IPS-18c (cell line): ENCODE measurements around the gene SLC38A2.
"Not testable (repeated sequence)": the region's sequence is repeated elsewhere in the genome, so short reads cannot be mapped to it uniquely, and the experiment has no call there.

ENCODE experiments used
- H3K4me3 ChIP-seq: 2 replicates; pipeline ENCODE4 v1.7.0; 2013; ENCODE audit warnings: low read depth, mild to moderate bottlenecking, low read length, moderate library complexity; ENCODE audit not compliant: insufficient read depth
- H3K9me3 ChIP-seq: one replicate; pipeline ENCODE4 v1.6.1; 2013; ENCODE audit warnings: mild to moderate bottlenecking, low read length, moderate library complexity; ENCODE audit not compliant: control insufficient read depth, insufficient read depth

SLC38A2 gene

GRCh38 chr12:46401662-46402061, 29.1 kb upstream of the SLC38A2 start:
- Histone ChIP-seq H3K9me3 (no peaks in the 10 kb centered on the region), H3K4me3 (no peak overlapping the region)

GRCh38 chr12:46400406-46400805, 27.8 kb upstream of the SLC38A2 start:
- no peaks in the 10 kb centered on the region for H3K9me3 ChIP-seq
- no peak overlapping the region for H3K4me3 ChIP-seq

DNA sequence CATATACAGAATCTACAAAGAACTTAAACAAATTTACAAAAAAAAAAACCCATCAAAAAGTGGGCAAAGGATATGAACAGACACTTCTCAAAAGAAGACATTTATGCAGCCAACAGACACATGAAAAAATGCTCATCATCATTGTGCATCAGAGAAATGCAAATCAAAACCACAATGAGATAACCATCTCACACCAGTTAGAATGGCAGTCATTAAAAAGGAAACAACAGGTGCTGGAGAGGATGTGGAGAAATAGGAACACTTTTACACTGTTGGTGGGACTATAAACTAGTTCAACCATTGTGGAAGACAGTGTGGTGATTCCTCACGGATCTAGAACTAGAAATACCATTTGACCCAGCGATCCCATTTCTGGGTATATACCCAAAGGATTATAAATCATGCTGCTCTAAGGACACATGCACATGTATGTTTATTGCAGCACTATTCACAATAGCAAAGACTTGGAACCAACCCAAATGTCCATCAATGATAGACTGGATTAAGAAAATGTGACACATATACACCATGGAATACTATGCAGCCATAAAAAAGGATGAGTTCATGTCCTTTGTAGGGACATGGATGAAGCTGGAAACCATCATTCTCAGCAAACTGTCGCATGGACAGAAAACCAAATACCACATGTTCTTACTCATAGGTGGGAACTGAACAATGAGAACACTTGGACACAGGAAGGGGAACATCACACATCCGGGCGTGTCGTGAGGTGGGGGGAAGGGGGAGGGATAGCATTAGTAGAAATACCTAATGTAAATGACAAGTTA, 27.1 kb upstream of the SLC38A2 start:
- H3K9me3 ChIP-seq, H3K4me3 ChIP-seq: not testable (repeated sequence)

DNA sequence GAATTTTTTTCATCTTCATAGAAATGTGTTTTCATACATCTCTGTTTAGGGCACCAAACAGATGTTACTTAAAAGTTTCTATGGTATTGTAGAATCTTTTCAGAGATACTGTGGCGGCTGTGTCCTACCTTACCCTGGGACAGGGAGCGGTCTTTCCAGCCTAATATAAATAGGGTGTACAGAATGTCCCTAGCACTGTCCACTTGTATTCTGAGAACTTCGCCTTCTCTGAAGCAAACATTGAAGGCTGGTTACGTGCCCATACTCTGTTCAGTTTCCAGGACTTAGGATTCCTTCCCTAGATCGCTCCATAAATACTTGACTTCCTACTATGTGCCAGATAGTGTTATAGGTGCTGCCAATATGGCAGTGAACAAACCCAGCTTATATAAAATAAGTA, 24.3 kb upstream of the SLC38A2 start:
- no peak overlapping the region for H3K4me3 ChIP-seq
- H3K9me3 ChIP-seq: no peaks in the 10 kb centered on the region

DNA sequence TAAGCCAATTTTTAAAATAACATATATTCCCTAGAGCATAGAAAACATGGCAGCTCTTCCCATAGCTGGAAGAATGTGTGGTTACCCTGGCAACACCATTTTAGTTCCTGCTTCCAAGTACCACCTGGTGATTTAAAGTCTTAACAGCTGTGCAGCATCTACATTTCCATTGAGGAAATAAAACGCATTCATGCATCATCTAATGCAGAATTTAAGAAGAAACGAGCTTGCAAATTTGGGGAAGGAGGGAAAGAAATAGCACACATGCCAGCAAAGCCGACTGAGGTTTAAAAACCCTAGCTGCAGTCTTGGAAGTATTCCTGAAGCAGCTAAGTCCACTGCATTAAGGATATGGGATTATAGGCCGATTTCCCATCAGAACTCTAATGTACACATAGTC, 22.8 kb upstream of the SLC38A2 start:
- Histone ChIP-seq H3K9me3 (no peaks in the 10 kb centered on the region), H3K4me3 (no peak overlapping the region)

DNA sequence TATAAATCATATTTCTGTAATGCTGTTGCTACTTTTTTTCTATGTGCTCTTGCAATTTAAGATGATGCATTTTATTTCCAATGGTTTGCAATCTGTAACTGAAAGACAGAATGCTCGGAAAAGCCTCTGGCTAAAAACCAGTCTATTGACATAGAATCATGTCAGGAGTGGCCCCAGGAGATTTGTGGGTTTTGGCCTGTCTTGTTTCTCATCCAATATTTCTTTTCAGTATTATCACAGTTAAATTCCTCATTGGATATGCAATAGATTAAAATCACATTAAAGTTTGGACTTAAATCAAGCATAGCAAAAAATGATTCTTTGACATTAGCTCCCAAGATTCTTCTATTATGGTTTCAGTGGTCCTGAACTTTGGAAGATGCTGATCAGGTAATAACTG, 19.1 kb upstream of the SLC38A2 start:
- Histone ChIP-seq H3K9me3 (no peaks in the 10 kb centered on the region), H3K4me3 (no peak overlapping the region)

DNA sequence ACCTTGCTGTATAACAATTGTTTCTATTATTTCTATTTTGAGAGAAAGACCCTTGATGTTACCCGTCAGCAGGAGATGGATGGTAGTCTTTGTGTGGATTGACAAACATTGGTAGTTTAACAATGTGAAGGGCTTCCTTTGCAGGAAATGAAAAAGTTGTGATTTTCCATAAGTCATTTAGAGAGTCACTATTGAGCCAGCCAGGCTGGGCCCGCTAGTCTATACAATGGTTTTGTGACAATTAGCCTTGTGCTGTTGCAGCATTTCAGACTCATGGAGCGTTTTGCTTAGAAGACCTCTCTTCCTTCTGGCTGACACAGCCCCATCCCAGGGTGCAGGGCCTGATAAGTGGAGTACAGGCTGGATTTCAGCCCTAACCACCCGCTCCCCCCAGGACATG, 18.3 kb upstream of the SLC38A2 start:
- Histone ChIP-seq H3K9me3 (no peaks in the 10 kb centered on the region), H3K4me3 (no peak overlapping the region)

DNA sequence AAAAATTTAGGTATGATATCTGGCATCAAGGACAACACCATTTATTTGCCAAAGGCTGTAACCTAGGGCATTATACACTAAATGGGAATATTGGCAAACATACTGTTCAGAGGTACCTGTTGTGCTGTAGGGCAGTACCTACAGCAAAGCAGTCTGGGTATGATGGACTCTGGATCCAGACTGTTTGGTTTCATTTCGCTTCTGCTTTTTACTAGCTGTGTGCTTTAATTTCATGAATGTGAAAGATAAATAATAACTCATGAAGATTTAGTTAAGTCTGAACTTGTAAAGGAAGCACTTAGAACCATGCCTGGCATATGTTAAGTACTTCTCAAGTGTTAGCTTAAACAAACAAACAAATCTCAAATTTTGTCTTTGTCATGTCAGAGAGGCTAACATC, 17.7 kb upstream of the SLC38A2 start:
- H3K9me3 ChIP-seq: no peaks in the 10 kb centered on the region
- no peak overlapping the region for H3K4me3 ChIP-seq

DNA sequence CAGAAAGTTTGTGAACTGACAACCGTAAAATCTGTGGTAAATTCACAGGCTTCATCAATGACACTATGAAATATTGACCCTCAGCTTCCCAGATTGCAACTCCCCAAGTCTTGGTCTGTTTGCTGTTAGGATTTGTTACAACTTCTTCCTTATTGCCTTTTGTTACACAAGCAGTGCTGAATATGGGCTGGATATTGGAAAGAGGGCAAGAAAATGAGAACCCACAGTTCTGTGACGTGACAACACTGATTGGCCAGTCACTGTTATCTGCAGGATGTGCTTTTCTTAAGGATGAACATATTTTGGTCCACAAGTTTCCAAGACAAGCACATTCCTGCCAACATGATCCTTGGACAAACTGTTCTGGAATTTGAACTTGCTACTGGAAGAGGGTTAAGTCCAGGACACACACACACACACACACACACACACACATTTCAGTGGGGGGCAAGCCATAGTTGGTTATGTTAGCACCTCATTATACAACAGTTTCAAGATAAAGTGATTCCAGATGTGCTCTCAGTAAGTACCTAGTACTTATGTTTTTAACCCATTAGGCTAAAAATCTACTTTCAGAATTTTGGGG, 16.6 kb upstream of the SLC38A2 start:
- no peak overlapping the region for H3K4me3 ChIP-seq

DNA sequence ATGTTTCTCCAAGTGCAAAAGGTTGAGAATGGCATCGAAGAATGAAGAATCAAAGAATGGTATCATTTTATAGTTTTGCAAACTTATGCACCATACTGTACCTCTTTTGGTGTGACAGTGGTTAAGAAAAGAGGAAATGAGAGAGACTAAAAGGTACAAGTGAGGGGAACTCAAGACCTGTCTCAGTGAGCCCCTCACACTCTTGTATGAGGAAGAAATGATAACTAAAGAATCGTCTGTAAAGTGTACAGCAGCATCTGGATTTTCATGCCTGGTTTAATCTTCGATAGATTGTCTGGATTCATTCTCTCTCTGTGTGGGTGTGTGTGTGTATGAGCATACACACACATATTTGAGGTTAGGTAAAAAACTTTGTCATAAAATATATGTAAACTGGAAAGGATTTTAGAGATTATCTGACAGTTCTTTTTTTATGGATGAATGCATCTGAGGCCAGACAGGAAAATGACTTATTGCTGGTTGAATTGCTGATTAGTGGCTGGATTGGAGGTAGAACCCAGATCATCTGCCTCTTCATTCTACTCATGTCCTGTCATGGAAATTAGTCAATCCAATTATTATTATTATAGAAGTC, 16.0 kb upstream of the SLC38A2 start:
- Histone ChIP-seq H3K4me3 (no peak overlapping the region), H3K9me3 (no peaks in the 10 kb centered on the region)

More for the DNA sequence above, 16.6 kb upstream of the SLC38A2 start:
- H3K9me3 ChIP-seq: no peaks in the 10 kb centered on the region

- H3K4me3 ChIP-seq: no peak overlapping the region
- no peaks in the 10 kb centered on the region for H3K9me3 ChIP-seq
Measured at GRCh38 chr12:46387670-46388069, 15.1 kb upstream of the SLC38A2 start.

DNA sequence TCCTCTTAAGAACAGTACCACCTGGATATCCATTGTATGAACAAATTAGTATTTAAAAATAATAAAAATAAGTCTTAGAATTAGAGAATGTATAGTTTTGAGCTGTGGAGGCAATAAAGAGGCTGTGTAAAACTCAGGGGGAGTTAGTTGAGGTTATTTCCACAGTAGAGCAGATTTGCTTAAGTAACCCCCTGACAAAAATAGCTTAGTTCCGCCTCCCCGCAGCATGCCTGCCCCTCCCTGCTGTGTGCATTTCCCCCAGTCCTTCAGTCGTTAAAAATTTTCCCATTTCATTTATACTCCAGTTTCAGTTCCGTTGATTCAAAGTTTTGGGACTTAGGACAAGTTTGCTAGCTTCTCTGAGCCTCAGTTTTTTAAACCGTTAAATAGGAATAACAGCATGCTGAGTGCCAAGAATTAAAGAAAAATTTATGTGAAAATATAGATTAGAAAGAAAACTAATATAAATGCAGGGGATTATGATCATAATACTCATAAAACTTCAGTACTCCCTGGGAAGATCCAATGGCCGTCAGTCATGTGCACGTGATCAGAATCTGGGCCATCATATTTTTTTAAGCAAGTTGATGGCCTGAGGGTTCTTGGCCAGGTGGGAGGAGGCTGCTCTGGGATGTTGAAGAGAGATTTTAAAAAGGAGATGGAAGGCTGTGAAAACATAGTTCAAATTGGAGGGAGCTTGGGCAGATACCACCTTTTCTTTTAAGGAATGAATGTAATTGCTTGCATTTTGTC, 14.5 kb upstream of the SLC38A2 start:
- Histone ChIP-seq H3K9me3 (no peaks in the 10 kb centered on the region), H3K4me3 (no peak overlapping the region; the same call in 1 of the 2 replicates)

DNA sequence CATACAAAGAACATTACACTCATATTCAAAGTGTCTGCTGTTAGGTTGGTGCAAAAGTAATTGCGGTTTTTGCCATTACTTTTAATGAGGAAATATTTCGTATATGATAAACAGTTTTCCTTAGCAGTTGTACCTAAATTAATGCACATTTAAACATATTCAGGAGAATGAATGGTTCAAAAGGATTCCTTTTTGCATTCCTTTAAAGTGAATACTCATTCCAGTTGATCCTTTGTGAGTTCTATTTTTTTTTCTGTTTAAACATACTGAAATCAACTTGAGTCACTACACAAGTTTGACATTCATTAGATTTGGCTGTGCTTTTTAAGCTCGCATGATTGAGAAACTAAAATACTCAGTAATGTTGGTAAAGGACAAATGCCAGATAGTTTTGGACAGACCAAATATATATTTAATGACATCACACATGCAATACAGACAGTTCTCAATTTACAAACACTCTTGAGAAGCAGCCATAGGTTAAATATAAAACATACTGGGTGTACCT, 13.8 kb upstream of the SLC38A2 start:
- H3K9me3 ChIP-seq: no peaks in the 10 kb centered on the region
- no peak overlapping the region for H3K4me3 ChIP-seq

- H3K4me3 ChIP-seq: no peak overlapping the region
Measured at GRCh38 chr12:46385438-46385837, 12.9 kb upstream of the SLC38A2 start.

DNA sequence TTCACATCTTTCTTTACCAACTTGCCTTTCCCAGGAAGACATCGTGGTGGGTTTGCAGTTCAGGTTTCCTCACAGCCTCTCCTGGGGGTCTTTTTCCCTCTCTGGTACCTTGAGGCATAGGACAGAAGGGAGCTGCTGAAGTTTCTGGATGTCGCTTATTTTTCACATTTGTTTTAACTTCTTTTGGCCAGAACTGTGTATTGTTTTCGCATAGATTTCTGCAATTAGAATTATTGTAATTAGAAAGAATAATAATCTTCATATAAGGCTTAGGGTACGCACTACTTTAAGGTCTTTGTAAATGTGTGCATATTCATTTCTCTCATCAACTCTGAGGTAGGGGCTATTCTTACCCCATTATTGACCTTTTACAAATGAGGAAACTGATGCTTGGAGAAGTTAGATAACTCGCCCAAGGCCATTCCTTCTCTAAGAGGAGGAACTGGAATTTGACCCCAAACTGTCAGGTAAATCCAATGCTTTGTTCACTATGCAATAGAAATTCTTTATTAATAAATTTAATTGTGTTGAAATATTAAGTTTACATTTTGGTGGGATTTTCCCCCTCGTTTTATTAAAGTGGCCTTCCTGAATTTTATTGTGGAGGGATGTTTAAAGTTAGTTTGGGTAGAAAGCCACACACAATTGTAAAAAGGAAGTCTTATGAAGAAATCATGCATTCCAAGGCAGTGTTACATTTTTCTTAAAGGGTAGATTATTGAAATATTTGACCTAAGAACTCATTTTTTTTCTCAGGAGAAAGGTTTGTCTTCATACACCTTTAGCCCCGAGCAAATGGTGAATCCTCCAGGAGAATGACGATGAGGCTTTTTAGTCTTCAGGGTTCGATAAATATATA, 12.1 kb upstream of the SLC38A2 start:
- peak overlapping the region; percentile 92; the same call in 1 of the 2 replicates for H3K4me3 ChIP-seq
- H3K9me3 ChIP-seq: no peaks in the 10 kb centered on the region

More at GRCh38 chr12:46385438-46385837, 12.9 kb upstream of the SLC38A2 start:
- H3K9me3 ChIP-seq: no peaks in the 10 kb centered on the region

- no peaks in the 10 kb centered on the region for H3K9me3 ChIP-seq
- H3K4me3 ChIP-seq: peak overlapping the region; percentile 92
Measured at GRCh38 chr12:46383654-46384450, 11.3 kb upstream of the SLC38A2 start.
